Vagina (tissue), 2 donors: ENCODE data around the gene BCAM.

ENCODE experiments used
- CTCF ChIP-seq, 3 experiments: fragments of 450-650 bp in 2 of 3; fragments of 200-600 bp in 1 of 3; sonication (generic) in 1 of 3; IDR thresholded peaks; one replicate each; pipeline ENCODE4 v1.5.1; 2017 to 2019; ENCODE audit warnings: antibody characterized with exemption in 3 of 3, mild to moderate bottlenecking in 2 of 3, moderate library complexity in 2 of 3
- POLR2A ChIP-seq, 2 donors: fragments of 450-650 bp; IDR thresholded peaks; one replicate each; pipeline ENCODE4 v1.6.1; 2017; ENCODE audit warnings: antibody characterized with exemption in 2 of 2, mild to moderate bottlenecking in 2 of 2, moderate library complexity in 2 of 2

GRCh38 chr19:44809577-44810233, 802 bp downstream of the BCAM start:
- TF ChIP-seq POLR2A (IDR thresholded peaks at IDR 0.05) (no peak), CTCF (IDR thresholded peaks at IDR 0.05) (no peak)
